SK-N-SH (cell line): ENCODE data around the gene UPF2. TPM values are rescaled to one million over a fixed set of nuclear protein-coding genes. Genes with fewer than 3 reads are reported as not detected.

Source experiments
- CTCF ChIA-PET: fragments of 300-600, 350-600 bp; formaldehyde crosslinking; extraction: SDS; loops from one replicate; lab custom pipeline; 2021; lab: Yijun Ruan, JAX
- POLR2A ChIA-PET: fragments of 350-600 bp; sonication (Branson Sonifier 250); formaldehyde crosslinking; extraction: SDS; loops from one replicate; lab custom pipeline; 2020; ENCODE audit warnings: antibody characterized with exemption, inconsistent platforms; lab: Yijun Ruan, JAX
- DNase-seq: peaks from one replicate; pipeline ENCODE4 v3.0.0; 2012
- H2AFZ ChIP-seq: fragments of 200-600 bp; sonication (generic); 2 replicates; pipeline ENCODE4 v1.8.1; 2016; ENCODE audit warnings: antibody characterized with exemption, mild to moderate bottlenecking, low read depth
- H3F3A ChIP-seq: fragments of 200-600 bp; sonication (generic); replicated peaks from 2 replicates; pipeline ENCODE3; 2016; ENCODE audit warnings: antibody characterized with exemption, mild to moderate bottlenecking; ENCODE audit not compliant: insufficient read depth
- H3K27ac ChIP-seq, 2 experiments: fragments of 200-500 bp in 1 of 2; fragments of 200-600 bp in 1 of 2; sonication (Bioruptor generic) in 1 of 2; sonication (generic), shearing (Covaris generic) in 1 of 2; 2 replicates each; pipeline versions ENCODE4 v1.5.1 to v1.6.1; 2014 to 2016; ENCODE audit warnings: low read depth in 2 of 2, inconsistent platforms in 1 of 2, low read length in 1 of 2, mild to moderate bottlenecking in 1 of 2, mixed read lengths in 1 of 2
- H3K27me3 ChIP-seq: fragments of 200-600 bp; sonication (generic), shearing (Covaris generic); 2 replicates; pipeline ENCODE4 v1.6.1; 2016; ENCODE audit warnings: mixed run types; ENCODE audit not compliant: insufficient read depth
- H3K36me3 ChIP-seq, 2 experiments: fragments of 200-500 bp in 1 of 2; fragments of 200-600 bp in 1 of 2; sonication (Bioruptor generic) in 1 of 2; sonication (generic) in 1 of 2; replicated peaks in 1 of 2; 2 replicates each; pipeline versions ENCODE3 to v1.5.1; 2014 to 2016; ENCODE audit warnings: low read length in 1 of 2, mild to moderate bottlenecking in 1 of 2; ENCODE audit not compliant: insufficient read depth in 2 of 2, control insufficient read depth in 1 of 2
- H3K4me1 ChIP-seq, 2 experiments: fragments of 200-500 bp in 1 of 2; fragments of 200-600 bp in 1 of 2; sonication (Bioruptor generic) in 1 of 2; sonication (generic), shearing (Covaris generic) in 1 of 2; 2 replicates each; pipeline versions ENCODE4 v1.5.1 to v1.6.1; 2014 to 2016; ENCODE audit warnings: low read depth in 1 of 2, low read length in 1 of 2, mixed run types in 1 of 2; ENCODE audit not compliant: insufficient read depth in 2 of 2, control insufficient read depth in 1 of 2
- H3K4me2 ChIP-seq: fragments of 200-600 bp; sonication (generic), shearing (Covaris generic); 2 replicates; pipeline ENCODE4 v1.6.1; 2017; ENCODE audit warnings: mixed run types
- H3K4me3 ChIP-seq, 2 experiments: fragments of 200-500 bp in 1 of 2; fragments of 200-600 bp in 1 of 2; sonication (Bioruptor generic) in 1 of 2; sonication (generic), shearing (Covaris generic) in 1 of 2; 2 replicates each; pipeline versions ENCODE4 v1.5.1 to v1.8.1; 2014 to 2016; ENCODE audit warnings: low read depth in 2 of 2, inconsistent platforms in 1 of 2, low read length in 1 of 2, mild to moderate bottlenecking in 1 of 2, mixed read lengths in 1 of 2, moderate library complexity in 1 of 2
- H3K79me2 ChIP-seq: fragments of 200-600 bp; sonication (generic); 2 replicates; pipeline ENCODE4 v1.8.1; 2017; ENCODE audit warnings: mild to moderate bottlenecking; ENCODE audit not compliant: insufficient read depth
- H3K9ac ChIP-seq: fragments of 200-600 bp; sonication (generic); 2 replicates; pipeline ENCODE4 v1.6.1; 2017; ENCODE audit warnings: mixed run types
- H3K9me2 ChIP-seq: fragments of 200-600 bp; sonication (generic); 2 replicates; pipeline ENCODE4 v1.6.1; 2017; ENCODE audit warnings: mixed run types
- H3K9me3 ChIP-seq: fragments of 200-600 bp; sonication (generic); 2 replicates; pipeline ENCODE4 v1.6.1; 2017; ENCODE audit warnings: mixed run types, mild to moderate bottlenecking, moderate library complexity
- H4K20me1 ChIP-seq: fragments of 200-600 bp; sonication (generic); 2 replicates; pipeline ENCODE4 v1.6.1; 2017; ENCODE audit warnings: mild to moderate bottlenecking, mixed run types; ENCODE audit not compliant: insufficient read depth
- CTCF ChIP-seq: fragments of 200-600 bp; sonication (generic); IDR thresholded peaks from 2 replicates; pipeline ENCODE4 v1.6.1; 2017; ENCODE audit warnings: antibody characterized with exemption, mild to moderate bottlenecking, moderate library complexity
- EP300 ChIP-seq, 2 experiments: IDR thresholded peaks; 2 replicates each; pipeline versions ENCODE4 v1.4.0 to v1.6.1; 2012; ENCODE audit warnings: borderline replicate concordance in 1 of 2, low read depth in 1 of 2, low read length in 1 of 2
- EZH2phosphoT487 ChIP-seq: fragments of 200-600 bp; sonication (generic); IDR thresholded peaks from 2 replicates; pipeline ENCODE4 v1.6.1; 2017; ENCODE audit warnings: low read depth, mixed run types, mild to moderate bottlenecking, antibody characterized with exemption, moderate library complexity, borderline replicate concordance
- FOSL2 ChIP-seq: IDR thresholded peaks from 2 replicates; pipeline ENCODE4 v1.4.0; 2012; ENCODE audit warnings: low read depth, mild to moderate bottlenecking, moderate library complexity, borderline replicate concordance
- GABPA ChIP-seq: IDR thresholded peaks from 2 replicates; pipeline ENCODE4 v1.4.0; 2012; ENCODE audit warnings: low read depth, mild to moderate bottlenecking
- IRF3 ChIP-seq: fragments of 150-350 bp; IDR thresholded peaks from 2 replicates; pipeline ENCODE4 v1.6.1; 2016; ENCODE audit warnings: mild to moderate bottlenecking, low read depth, low read length
- JUND ChIP-seq: IDR thresholded peaks from 2 replicates; pipeline ENCODE4 v1.4.0; 2012
- MAX ChIP-seq: IDR thresholded peaks from 2 replicates; pipeline ENCODE4 v1.4.0; 2012; ENCODE audit warnings: low read depth
- MEF2A ChIP-seq: IDR thresholded peaks from 2 replicates; pipeline ENCODE4 v1.4.0; 2012; ENCODE audit warnings: low read depth, borderline replicate concordance
- MXI1 ChIP-seq: IDR thresholded peaks from 2 replicates; pipeline ENCODE4 v1.6.1; 2012; ENCODE audit warnings: mild to moderate bottlenecking, low read depth, low read length, improper control_type of control experiment
- NRF1 ChIP-seq: IDR thresholded peaks from 2 replicates; pipeline ENCODE4 v1.6.1; 2012; ENCODE audit warnings: low read depth, mild to moderate bottlenecking, low read length
- POLR2AphosphoS5 ChIP-seq: IDR thresholded peaks from 2 replicates; pipeline ENCODE4 v1.6.1; 2012; ENCODE audit warnings: low read depth, low read length
- RAD21 ChIP-seq: IDR thresholded peaks from 2 replicates; pipeline ENCODE4 v1.6.1; 2012; ENCODE audit warnings: mild to moderate bottlenecking, low read length
- RCOR1 ChIP-seq: fragments of 150-350 bp; IDR thresholded peaks from 2 replicates; pipeline ENCODE4 v1.6.1; 2017; ENCODE audit warnings: antibody characterized with exemption, low read length
- SIN3A ChIP-seq: IDR thresholded peaks from 2 replicates; pipeline ENCODE4 v1.6.1; 2012; ENCODE audit warnings: low read depth, mild to moderate bottlenecking, low read length, moderate library complexity, borderline replicate concordance
- TCF12 ChIP-seq: IDR thresholded peaks from 2 replicates; pipeline ENCODE4 v1.4.0; 2012
- USF1 ChIP-seq: IDR thresholded peaks from 2 replicates; pipeline ENCODE4 v1.4.0; 2012; ENCODE audit warnings: low read depth, borderline replicate concordance
- USF2 ChIP-seq: fragments of 150-350 bp; IDR thresholded peaks from 2 replicates; pipeline ENCODE4 v1.6.1; 2017; ENCODE audit warnings: antibody characterized with exemption, low read length, low read depth, borderline replicate concordance
- ZBTB33 ChIP-seq: IDR thresholded peaks from 2 replicates; pipeline ENCODE4 v1.4.0; 2012; ENCODE audit warnings: low read depth, borderline replicate concordance
- WGBS: methylation state at CpG from one replicate; pipeline ENCODE4 v1.1.6; 2017; ENCODE audit warnings: low lambda C conversion rate; 5-methylcytosine and 5-hydroxymethylcytosine counted together
- polyA plus RNA-seq, 3 experiments: library from polyadenylated mRNA; depleted of rRNA; stranded (reverse); fragments of >200 nt; gene quantifications; 2 replicates each; pipeline ENCODE4 v1.2.3, GENCODE V29; 2012

UPF2 gene
- polyA plus RNA-seq, 1 of the 3 experiments (the other 2 are of a cell fraction) = 4.7 TPM

GRCh38 chr10:12048547-12048946, 5.9 kb upstream of the UPF2 start:
- Histone ChIP-seq H3K9me3 (no peaks in the 10 kb centered on the region), H3F3A (no peaks in the 10 kb centered on the region), H3K9ac (no peak overlapping the region), H3K27me3 (no peaks in the 10 kb centered on the region), H3K79me2 (no peaks in the 10 kb centered on the region), H4K20me1 (no peaks in the 10 kb centered on the region), H3K4me1 (peaks cover 0 to 4% of the 10 kb centered on the region in 2 experiments; a peak in 1 of 4 replicates), H3K4me3 (no peak overlapping the region), H3K9me2 (no peaks in the 10 kb centered on the region), H3K4me2 (no peak overlapping the region), H2AFZ (no peak overlapping the region), H3K36me3 (no peaks in the 10 kb centered on the region), H3K27ac (no peak overlapping the region)
- no peak for DNase-seq
- TF ChIP-seq EZH2phosphoT487 (no peak), TCF12 (no peak), MXI1 (no peak), ZBTB33 (no peak), SIN3A (no peak), USF1 (no peak), CTCF (no peak), RCOR1 (no peak), MAX (no peak), FOSL2 (no peak), GABPA (no peak), USF2 (no peak), POLR2AphosphoS5 (no peak), JUND (no peak), RAD21 (no peak), MEF2A (no peak), NRF1 (no peak), IRF3 (no peak), EP300 (IDR thresholded peaks at IDR 0.05; ENCODE audit: borderline replicate concordance in 1 of 2, low read depth in 1 of 2, low read length in 1 of 2) (no peak)
- POLR2A ChIA-PET = no interaction called here
- WGBS = 85% methylated on average over 8 of the region's 8 CpGs
- CTCF ChIA-PET = no interaction called here
